SKM-1 (cell line): ENCODE data around the gene CGB8.
"Not testable (repeated sequence)": the region's sequence is repeated elsewhere in the genome, so short reads cannot be mapped to it uniquely, and the experiment has no call there.

Experiments used
- DNase-seq: peaks from one replicate; lab custom pipeline; 2025; ENCODE audit not compliant: unreplicated experiment; lab: John Stamatoyannopoulos, UW

Gene CGB8

GRCh38 chr19:49065905-49066512 lies 17.1 kb upstream of the CGB8 start:
- DNase-seq: no peak

GRCh38 chr19:49064768-49065611 lies 16.1 kb upstream of the CGB8 start, which contains the start of gene NTF4:
NTF4 (minus strand) TSS chr19:49064818; CDS start chr19:49061997, 2,821 bp downstream.
- no peak for DNase-seq

GRCh38 chr19:49064029-49064629 lies 15.2 kb upstream of the CGB8 start:
- no peak for DNase-seq

GRCh38 chr19:49061445-49061844 lies 12.5 kb upstream of the CGB8 start:
- no peak for DNase-seq

- DNase-seq: no peak
These were observed 12.1 kb upstream of the CGB8 start for GRCh38 chr19:49061000-49061399.

GRCh38 chr19:49059053-49059452 lies 10.1 kb upstream of the CGB8 start:
- DNase-seq: no peak

- no peak for DNase-seq
These were observed 9.7 kb upstream of the CGB8 start for GRCh38 chr19:49058562-49058961.

GRCh38 chr19:49057636-49058234 lies 8.8 kb upstream of the CGB8 start, which contains the start of gene CGB7:
CGB7 (minus strand) TSS chr19:49057749; CDS start chr19:49055375, 2,374 bp downstream.
- no peak for DNase-seq

GRCh38 chr19:49056902-49057596 lies 8.1 kb upstream of the CGB8 start:
- not testable (repeated sequence) for DNase-seq

GRCh38 chr19:49056101-49056901 lies 7.4 kb upstream of the CGB8 start:
- no peak for DNase-seq

GRCh38 chr19:49050376-49051033 lies 1.6 kb upstream of the CGB8 start:
- not testable (repeated sequence) for DNase-seq

- DNase-seq: not testable (repeated sequence)
These were observed 923 bp upstream of the CGB8 start for GRCh38 chr19:49049834-49050233.

GRCh38 chr19:49043548-49043947 lies 5.4 kb downstream of the CGB8 start, which contains the start of gene CGB5:
CGB5 (plus strand) TSS chr19:49043848; CDS start chr19:49044210, 362 bp downstream.
- not testable (repeated sequence) for DNase-seq

GRCh38 chr19:49042666-49043065 lies 6.2 kb downstream of the CGB8 start:
- not testable (repeated sequence) for DNase-seq

GRCh38 chr19:49042177-49042576 lies 6.7 kb downstream of the CGB8 start:
- DNase-seq: no peak

- not testable (repeated sequence) for DNase-seq
These were observed 9.2 kb downstream of the CGB8 start for GRCh38 chr19:49039736-49040135.

- DNase-seq: not testable (repeated sequence)
These were observed 10.2 kb downstream of the CGB8 start for GRCh38 chr19:49038557-49039276.

GRCh38 chr19:49038111-49038510 lies 10.8 kb downstream of the CGB8 start:
- DNase-seq: not testable (repeated sequence)

GRCh38 chr19:49036815-49037214 lies 12.1 kb downstream of the CGB8 start, which contains the start of gene CGB1:
CGB1 (minus strand) TSS chr19:49036895; CDS start chr19:49036711, 184 bp downstream.
- DNase-seq: not testable (repeated sequence)
